ENCODE data around the gene TENM3. TPM values are rescaled to one million over a fixed set of nuclear protein-coding genes. Genes with fewer than 3 reads are reported as not detected.

TENM3 gene
- total RNA-seq, 4 donors from 2014 or later, result 0.64 to 5.5 (median 2.1) TPM

GRCh38 chr4:182644683-182645050, 401.5 kb downstream of the TENM3 start:
- Histone ChIP-seq H3K27me3 (no peaks in the 10 kb centered on the region), H3K36me3 (no peaks in the 10 kb centered on the region), H3K9me3 (peaks cover 0 to 10% (median 9%) of the 10 kb centered on the region in 3 donors), H3K27ac (no peak overlapping the region), H3K4me1 (no peaks in the 10 kb centered on the region), H3K4me3 (no peak overlapping the region)
- intact Hi-C loops (cut with DNase I), result no loop called here
- DNase-seq, result no peak
- WGBS, 2 donors, result 92 to 96% methylated on average over 1 of the region's 1 CpG
- TF ChIP-seq CTCF (IDR thresholded peaks at IDR 0.05) (no peak), POLR2A (IDR thresholded peaks at IDR 0.05) (no peak)

- Histone ChIP-seq H3K27ac (no peak overlapping the region), H3K9me3 (peaks cover 0 to 10% (median 9%) of the 10 kb centered on the region in 3 donors), H3K27me3 (no peaks in the 10 kb centered on the region), H3K4me1 (no peaks in the 10 kb centered on the region), H3K36me3 (no peaks in the 10 kb centered on the region), H3K4me3 (no peak overlapping the region)
- 80 to 100% methylated on average over 1 of the region's 1 CpG for WGBS, 2 donors
- TF ChIP-seq CTCF (IDR thresholded peaks at IDR 0.05) (no peak), POLR2A (IDR thresholded peaks at IDR 0.05) (no peak)
- intact Hi-C loops (cut with DNase I), result no loop called here
- DNase-seq, result no peak
These were observed 402.3 kb downstream of the TENM3 start for GRCh38 chr4:182645511-182645910.

- H3K4me1 ChIP-seq, result no peaks in the 10 kb centered on the region
- no peak overlapping the region for H3K4me3 ChIP-seq
- TF ChIP-seq CTCF (IDR thresholded peaks at IDR 0.05), result no peak
- no peak for TF ChIP-seq POLR2A (IDR thresholded peaks at IDR 0.05)
- intact Hi-C loops (cut with DNase I), result no loop called here
- H3K36me3 ChIP-seq, result no peaks in the 10 kb centered on the region
- peaks cover 0 to 10% (median 9%) of the 10 kb centered on the region in 3 donors for H3K9me3 ChIP-seq
- 76 to 82% methylated on average over 4 of the region's 4 CpGs for WGBS, 2 donors
- no peak overlapping the region for H3K27ac ChIP-seq
- H3K27me3 ChIP-seq, result no peaks in the 10 kb centered on the region
- no peak for DNase-seq
These were observed 404.6 kb downstream of the TENM3 start for GRCh38 chr4:182647646-182648300.

GRCh38 chr4:182648766-182649165, 405.6 kb downstream of the TENM3 start:
- DNase-seq, result no peak
- H3K27me3 ChIP-seq, result no peaks in the 10 kb centered on the region
- H3K4me3 ChIP-seq, result no peak overlapping the region
- intact Hi-C loops (cut with DNase I), result no loop called here
- H3K4me1 ChIP-seq, result no peaks in the 10 kb centered on the region
- TF ChIP-seq POLR2A (IDR thresholded peaks at IDR 0.05) (no peak), CTCF (IDR thresholded peaks at IDR 0.05) (no peak)
- no peaks in the 10 kb centered on the region for H3K36me3 ChIP-seq
- H3K9me3 ChIP-seq, result peaks cover 0 to 10% (median 9%) of the 10 kb centered on the region in 3 donors
- no peak overlapping the region for H3K27ac ChIP-seq

GRCh38 chr4:182649698-182650477, 406.7 kb downstream of the TENM3 start:
- TF ChIP-seq POLR2A (IDR thresholded peaks at IDR 0.05) (no peak), CTCF (IDR thresholded peaks at IDR 0.05) (no peak)
- Histone ChIP-seq H3K27ac (no peak overlapping the region), H3K4me1 (no peaks in the 10 kb centered on the region), H3K4me3 (no peak overlapping the region), H3K9me3 (peaks cover 0 to 10% (median 9%) of the 10 kb centered on the region in 3 donors), H3K36me3 (no peaks in the 10 kb centered on the region), H3K27me3 (no peaks in the 10 kb centered on the region)
- intact Hi-C loops (cut with DNase I), result no loop called here
- no peak for DNase-seq
- WGBS, 2 donors, result 79 to 89% methylated on average over 4 to 5 of the region's 8 CpGs

All from esophagus squamous epithelium (tissue), 5 donors.